BLaER1 treated with 17β-estradiol and CSF1 and Interleukin-3, amounts not matched to agents 10 nM and 100 nM (cell line): ENCODE data around the gene NR2F2.

ENCODE experiments used
- H3K27ac ChIP-seq, 11 experiments: shearing (Covaris generic); formaldehyde crosslinking; 2 replicates each; pipeline ENCODE4 v1.8.1; 2022
- H3K27me3 ChIP-seq, 11 experiments: shearing (Covaris generic); formaldehyde crosslinking; 2 replicates each; pipeline ENCODE4 v1.8.1; 2022
- H3K36me3 ChIP-seq, 11 experiments: shearing (Covaris generic); formaldehyde crosslinking; 2 replicates each; pipeline ENCODE4 v1.8.1; 2022
- H3K4me1 ChIP-seq, 10 experiments: shearing (Covaris generic); formaldehyde crosslinking; 2 replicates each; pipeline ENCODE4 v1.8.1; 2022
- H3K4me2 ChIP-seq, 11 experiments: shearing (Covaris generic); formaldehyde crosslinking; 2 replicates each; pipeline ENCODE4 v1.8.1; 2022
- H3K4me3 ChIP-seq, 10 experiments: shearing (Covaris generic); formaldehyde crosslinking; 2 replicates each; pipeline ENCODE4 v1.8.1; 2022
- H3K9ac ChIP-seq, 11 experiments: shearing (Covaris generic); formaldehyde crosslinking; 2 replicates each; pipeline ENCODE4 v1.8.1; 2022
- H3K9me3 ChIP-seq, 11 experiments: shearing (Covaris generic); formaldehyde crosslinking; replicated peaks in 1 of 11; 2 replicates each; pipeline ENCODE4 v1.8.1; 2022
- H4K20me1 ChIP-seq, 11 experiments: shearing (Covaris generic); formaldehyde crosslinking; 2 replicates each; pipeline ENCODE4 v1.8.1; 2022
- Cebpa-rat ChIP-seq, 11 experiments: shearing (Covaris generic); IDR thresholded peaks; 2 replicates each; pipeline ENCODE4 v1.8.1; 2022

The NR2F2 gene

DNA sequence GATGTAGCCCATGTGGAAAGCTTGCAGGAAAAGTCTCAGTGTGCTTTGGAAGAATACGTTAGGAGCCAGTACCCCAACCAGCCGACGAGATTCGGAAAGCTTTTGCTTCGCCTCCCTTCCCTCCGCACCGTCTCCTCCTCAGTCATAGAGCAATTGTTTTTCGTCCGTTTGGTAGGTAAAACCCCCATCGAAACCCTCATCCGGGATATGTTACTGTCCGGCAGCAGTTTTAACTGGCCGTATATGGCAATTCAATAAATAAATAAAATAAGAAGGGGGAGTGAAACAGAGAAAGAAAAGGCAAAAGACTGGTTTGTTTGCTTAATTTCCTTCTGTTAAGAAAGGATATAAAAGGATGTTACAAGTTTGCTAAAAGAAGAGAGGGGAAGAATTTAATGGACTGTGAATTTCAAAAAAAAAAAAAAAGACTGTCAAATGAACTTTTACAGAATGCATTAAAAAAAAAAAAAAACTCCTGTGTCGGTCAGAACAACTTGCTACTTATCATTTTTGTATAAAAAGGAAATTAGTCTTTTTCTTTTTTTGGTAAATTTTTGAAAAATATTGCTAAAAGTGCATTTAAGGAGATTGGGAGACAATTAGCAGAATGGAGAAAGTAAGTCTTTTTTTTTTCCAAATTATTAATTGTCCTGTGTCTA lies 7.0 kb downstream of the NR2F2 start:
- no peaks in the 10 kb centered on the region for H3K36me3 ChIP-seq
- H3K9me3 ChIP-seq: peaks cover 14 to 32% (median 19%) of the 10 kb centered on the region in 11 experiments
- H3K27me3 ChIP-seq: peaks cover 99 to 100% (median 100%) of the 10 kb centered on the region in 11 experiments
- H4K20me1 ChIP-seq: peaks cover 0 to 65% (median 51%) of the 10 kb centered on the region in 11 experiments; a peak in 15 of 22 replicates
- H3K9ac ChIP-seq: no peak overlapping the region
- no peak overlapping the region for H3K4me3 ChIP-seq
- H3K4me1 ChIP-seq: no peaks in the 10 kb centered on the region
- H3K27ac ChIP-seq: no peak overlapping the region
- no peak overlapping the region for H3K4me2 ChIP-seq
- no peak for TF ChIP-seq Cebpa-rat (IDR thresholded peaks at IDR 0.05)

DNA sequence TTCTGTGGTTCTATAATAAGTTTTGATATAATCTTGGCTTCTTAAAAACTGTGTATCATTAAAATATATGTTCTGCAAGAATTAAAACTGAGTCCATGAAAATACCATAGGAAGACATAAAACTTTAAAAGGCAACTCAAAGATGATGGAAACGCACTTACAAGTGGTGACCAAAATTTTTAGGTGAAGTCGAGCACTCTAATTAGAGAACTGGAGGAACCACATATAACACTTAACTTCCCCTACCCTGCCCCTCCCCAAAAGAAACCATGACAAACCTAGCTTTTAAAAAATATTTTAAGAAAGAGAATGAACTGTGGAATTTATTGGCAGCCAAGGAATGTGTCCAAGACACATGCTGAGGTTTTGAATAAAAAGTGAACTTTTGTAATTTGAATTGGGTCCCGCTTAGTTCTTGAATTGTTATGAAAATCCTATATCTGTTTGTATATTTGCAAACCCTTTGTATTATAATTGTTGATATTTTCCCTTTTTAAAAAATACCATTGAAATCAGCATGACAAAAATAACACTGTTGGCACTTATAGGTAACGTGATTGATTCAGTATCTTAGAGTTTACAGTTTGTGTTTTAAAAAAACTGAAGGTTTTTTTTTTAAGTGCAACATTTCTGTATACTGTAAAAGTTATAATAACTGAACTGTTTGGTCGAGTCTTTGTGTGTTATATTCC lies 7.7 kb downstream of the NR2F2 start:
- no peak overlapping the region for H3K27ac ChIP-seq
- no peak overlapping the region for H3K4me2 ChIP-seq
- H3K9me3 ChIP-seq: peaks cover 9 to 26% (median 14%) of the 10 kb centered on the region in 11 experiments; a peak in 21 of 22 replicates
- H3K36me3 ChIP-seq: no peaks in the 10 kb centered on the region
- H4K20me1 ChIP-seq: peaks cover 0 to 72% (median 58%) of the 10 kb centered on the region in 11 experiments; a peak in 16 of 22 replicates
- TF ChIP-seq Cebpa-rat (IDR thresholded peaks at IDR 0.05): no peak
- no peaks in the 10 kb centered on the region for H3K4me1 ChIP-seq
- H3K27me3 ChIP-seq: peaks cover 100% of the 10 kb centered on the region in 11 experiments
- H3K9ac ChIP-seq: no peak overlapping the region
- no peak overlapping the region for H3K4me3 ChIP-seq

DNA sequence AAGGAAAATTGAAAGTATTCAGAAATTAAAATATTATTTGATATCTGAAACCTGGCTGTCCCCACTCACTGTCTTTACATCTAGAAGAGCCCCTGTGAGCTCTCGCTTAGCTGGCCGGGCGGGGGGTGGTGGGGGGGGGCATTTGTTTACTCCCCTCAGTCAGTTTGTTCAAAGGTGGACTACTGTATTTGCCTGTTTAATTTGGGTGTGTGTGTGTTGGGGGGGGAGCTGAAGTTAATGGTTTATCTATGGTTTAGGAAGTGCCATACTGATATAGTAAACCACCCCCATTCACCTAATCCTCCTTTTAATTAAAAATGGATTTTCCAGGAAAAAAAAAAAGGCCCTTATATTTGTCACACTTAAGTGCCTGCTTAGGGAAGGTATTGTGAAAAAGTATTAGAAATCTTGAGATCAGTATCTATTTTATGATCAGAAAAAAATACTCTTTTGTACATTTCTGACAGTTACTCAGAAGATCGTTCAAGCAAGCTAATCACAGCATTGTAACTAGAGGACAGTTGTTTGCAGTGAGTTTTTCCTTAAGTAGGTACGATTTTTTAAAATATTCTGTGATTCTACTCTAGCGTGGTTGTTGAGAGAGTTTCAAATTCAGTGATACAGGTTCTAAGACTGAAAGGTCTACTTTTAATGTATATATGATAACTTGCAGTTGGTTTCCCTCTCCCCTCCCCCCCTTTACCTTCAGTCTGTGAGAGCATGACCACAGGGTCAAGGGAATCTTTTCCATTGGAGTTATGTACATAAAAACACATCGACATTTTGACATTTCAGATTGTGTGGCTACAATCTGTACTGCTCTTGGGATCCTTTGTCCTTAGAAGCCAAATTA lies 8.5 kb downstream of the NR2F2 start:
- Histone ChIP-seq H3K4me1 (no peaks in the 10 kb centered on the region), H3K4me3 (no peak overlapping the region), H4K20me1 (peaks cover 0 to 80% (median 60%) of the 10 kb centered on the region in 11 experiments; a peak in 16 of 22 replicates), H3K27me3 (peaks cover 100% of the 10 kb centered on the region in 11 experiments), H3K27ac (no peak overlapping the region), H3K9ac (no peak overlapping the region), H3K9me3 (peaks cover 1 to 18% (median 6%) of the 10 kb centered on the region in 11 experiments; a peak in 18 of 22 replicates), H3K36me3 (no peaks in the 10 kb centered on the region), H3K4me2 (no peak overlapping the region)
- no peak for TF ChIP-seq Cebpa-rat (IDR thresholded peaks at IDR 0.05)

- no peak overlapping the region for H3K9ac ChIP-seq
- H3K4me1 ChIP-seq: no peaks in the 10 kb centered on the region
These were observed 9.3 kb downstream of the NR2F2 start for GRCh38 chr15:96339619-96340347.

GRCh38 chr15:96340348-96340597 lies 9.8 kb downstream of the NR2F2 start:
- H3K4me3 ChIP-seq: no peak overlapping the region
- H3K4me1 ChIP-seq: no peaks in the 10 kb centered on the region
- peaks cover 0 to 92% (median 63%) of the 10 kb centered on the region in 11 experiments; a peak in 16 of 22 replicates for H4K20me1 ChIP-seq
- peaks cover 100% of the 10 kb centered on the region in 11 experiments for H3K27me3 ChIP-seq
- no peak overlapping the region for H3K4me2 ChIP-seq
- no peak overlapping the region for H3K27ac ChIP-seq
- TF ChIP-seq Cebpa-rat (IDR thresholded peaks at IDR 0.05): no peak
- H3K36me3 ChIP-seq: no peaks in the 10 kb centered on the region
- H3K9ac ChIP-seq: no peak overlapping the region
- peaks cover 0 to 5% (median 0%) of the 10 kb centered on the region in 11 experiments; a peak in 1 of 22 replicates for H3K9me3 ChIP-seq

More at GRCh38 chr15:96339619-96340347, 9.3 kb downstream of the NR2F2 start:
- no peak overlapping the region for H3K4me3 ChIP-seq
- no peaks in the 10 kb centered on the region for H3K36me3 ChIP-seq
- H3K4me2 ChIP-seq: no peak overlapping the region
- peaks cover 100% of the 10 kb centered on the region in 11 experiments for H3K27me3 ChIP-seq
- H4K20me1 ChIP-seq: peaks cover 0 to 88% (median 60%) of the 10 kb centered on the region in 11 experiments; a peak in 16 of 22 replicates
- peaks cover 0 to 10% (median 0%) of the 10 kb centered on the region in 11 experiments; a peak in 4 of 22 replicates for H3K9me3 ChIP-seq
- TF ChIP-seq Cebpa-rat (IDR thresholded peaks at IDR 0.05): no peak
- no peak overlapping the region for H3K27ac ChIP-seq

GRCh38 chr15:96340598-96341512 lies 10.4 kb downstream of the NR2F2 start:
- no peak overlapping the region for H3K4me2 ChIP-seq
- no peak overlapping the region for H3K27ac ChIP-seq
- TF ChIP-seq Cebpa-rat (IDR thresholded peaks at IDR 0.05): no peak
- no peaks in the 10 kb centered on the region for H3K36me3 ChIP-seq
- H3K27me3 ChIP-seq: peaks cover 100% of the 10 kb centered on the region in 11 experiments
- no peak overlapping the region for H3K9ac ChIP-seq
- peaks cover 0 to 92% (median 65%) of the 10 kb centered on the region in 11 experiments; a peak in 18 of 22 replicates for H4K20me1 ChIP-seq
- peaks cover 0 to 4% (median 3%) of the 10 kb centered on the region in 10 experiments; a peak in 11 of 20 replicates for H3K4me1 ChIP-seq
- H3K9me3 ChIP-seq: 0 out of 22 replicates have a peak, but pooled peaks cover 0 to 4% (median 0%) of the 10 kb centered on the region in 11 experiments
- H3K4me3 ChIP-seq: no peak overlapping the region

GRCh38 chr15:96341513-96342405 lies 11.3 kb downstream of the NR2F2 start:
- no peak overlapping the region for H3K4me2 ChIP-seq
- H4K20me1 ChIP-seq: peaks cover 0 to 92% (median 63%) of the 10 kb centered on the region in 11 experiments; a peak in 19 of 22 replicates
- no peak overlapping the region for H3K4me3 ChIP-seq
- H3K4me1 ChIP-seq: peaks cover 0 to 6% (median 5%) of the 10 kb centered on the region in 10 experiments; a peak in 11 of 20 replicates
- H3K36me3 ChIP-seq: no peaks in the 10 kb centered on the region
- peaks cover 100% of the 10 kb centered on the region in 11 experiments for H3K27me3 ChIP-seq
- H3K27ac ChIP-seq: no peak overlapping the region
- H3K9ac ChIP-seq: no peak overlapping the region
- H3K9me3 ChIP-seq: 0 out of 22 replicates have a peak, but pooled peaks cover 0 to 4% (median 0%) of the 10 kb centered on the region in 11 experiments
- TF ChIP-seq Cebpa-rat (IDR thresholded peaks at IDR 0.05): no peak
